Measurements from ENCODE around the gene AKR7A2.

Gene AKR7A2

DNA sequence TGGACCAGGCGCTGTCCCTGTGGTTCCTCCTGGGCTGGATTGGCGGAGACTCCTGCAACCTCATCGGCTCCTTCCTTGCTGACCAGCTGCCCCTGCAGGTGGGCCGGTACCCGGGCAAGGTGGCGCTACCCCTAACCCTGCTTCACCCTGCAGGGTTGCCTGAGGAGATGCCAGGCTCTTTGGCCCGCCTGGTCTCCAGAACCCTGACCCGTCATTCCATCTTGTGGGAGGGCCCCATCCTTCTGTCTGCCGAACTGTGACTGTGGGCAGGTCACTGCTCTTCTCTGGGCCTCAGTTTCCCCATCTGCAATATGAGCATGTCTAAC is 12.7 kb upstream of the AKR7A2 start:
- H3K36me3 ChIP-seq (ENCODE audit: control insufficient read depth, insufficient read depth, low read length): peaks cover 6% of the 10 kb centered on the region
- no peak for TF ChIP-seq CTCF (IDR thresholded peaks at IDR 0.05; ENCODE audit: insufficient read depth, low read length, poor library complexity, severe bottlenecking)

GRCh38 chr1:19323987-19324664 is 12.2 kb upstream of the AKR7A2 start:
- peaks cover 6% of the 10 kb centered on the region for H3K36me3 ChIP-seq (ENCODE audit: control insufficient read depth, insufficient read depth, low read length)
- DNase-seq (ENCODE audit: extremely low read depth, insufficient read length): no peak

More for the DNA sequence above, 12.7 kb upstream of the AKR7A2 start:
- no peak for DNase-seq (ENCODE audit: extremely low read depth, insufficient read length)
- Histone ChIP-seq H3K4me3 (replicated peaks; ENCODE audit: low read depth, low read length) (no peak overlapping the region), H3K27me3 (replicated peaks; ENCODE audit: control insufficient read depth, insufficient read depth, low read length) (no peaks in the 10 kb centered on the region)

GRCh38 chr1:19322481-19322880 is 10.5 kb upstream of the AKR7A2 start:
- no peak for DNase-seq (ENCODE audit: extremely low read depth, insufficient read length)
- TF ChIP-seq CTCF (IDR thresholded peaks at IDR 0.05; ENCODE audit: insufficient read depth, low read length, poor library complexity, severe bottlenecking): no peak
- H3K4me3 ChIP-seq (replicated peaks; ENCODE audit: low read depth, low read length): no peak overlapping the region

More at GRCh38 chr1:19323987-19324664, 12.2 kb upstream of the AKR7A2 start:
- no peak for TF ChIP-seq CTCF (IDR thresholded peaks at IDR 0.05; ENCODE audit: insufficient read depth, low read length, poor library complexity, severe bottlenecking)
- Histone ChIP-seq H3K27me3 (replicated peaks; ENCODE audit: control insufficient read depth, insufficient read depth, low read length) (no peaks in the 10 kb centered on the region), H3K4me3 (replicated peaks; ENCODE audit: low read depth, low read length) (no peak overlapping the region)

GRCh38 chr1:19321071-19321470 is 9.1 kb upstream of the AKR7A2 start:
- Histone ChIP-seq H3K27me3 (replicated peaks; ENCODE audit: control insufficient read depth, insufficient read depth, low read length) (no peaks in the 10 kb centered on the region), H3K36me3 (ENCODE audit: control insufficient read depth, insufficient read depth, low read length) (peaks cover 8% of the 10 kb centered on the region), H3K4me3 (replicated peaks; ENCODE audit: low read depth, low read length) (no peak overlapping the region)
- no peak for DNase-seq (ENCODE audit: extremely low read depth, insufficient read length)
- TF ChIP-seq CTCF (IDR thresholded peaks at IDR 0.05; ENCODE audit: insufficient read depth, low read length, poor library complexity, severe bottlenecking): no peak

More at GRCh38 chr1:19322481-19322880, 10.5 kb upstream of the AKR7A2 start:
- H3K27me3 ChIP-seq (replicated peaks; ENCODE audit: control insufficient read depth, insufficient read depth, low read length): no peaks in the 10 kb centered on the region
- peaks cover 8% of the 10 kb centered on the region for H3K36me3 ChIP-seq (ENCODE audit: control insufficient read depth, insufficient read depth, low read length)

DNA sequence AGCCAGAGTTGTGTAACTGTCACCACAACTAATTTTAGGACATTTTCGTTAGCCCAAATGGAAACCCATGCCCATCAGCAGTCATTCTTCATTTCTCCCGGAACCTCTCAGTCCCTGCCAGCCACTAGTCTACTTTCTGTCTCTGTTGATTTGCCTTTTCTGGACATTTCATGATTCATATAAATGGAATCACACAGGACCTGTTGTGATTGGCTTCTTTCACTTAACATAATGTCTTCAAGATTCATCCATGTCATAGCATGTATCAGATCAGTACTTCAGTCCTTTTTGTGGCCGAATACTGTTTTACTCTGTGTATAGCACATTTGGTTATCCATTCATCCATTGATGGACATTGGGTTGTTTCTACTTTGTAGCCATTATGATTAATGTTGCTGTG is 7.3 kb upstream of the AKR7A2 start:
- peaks cover 6% of the 10 kb centered on the region for H3K36me3 ChIP-seq (ENCODE audit: control insufficient read depth, insufficient read depth, low read length)
- no peaks in the 10 kb centered on the region for H3K27me3 ChIP-seq (replicated peaks; ENCODE audit: control insufficient read depth, insufficient read depth, low read length)
- no peak for DNase-seq (ENCODE audit: extremely low read depth, insufficient read length)
- no peak for TF ChIP-seq CTCF (IDR thresholded peaks at IDR 0.05; ENCODE audit: insufficient read depth, low read length, poor library complexity, severe bottlenecking)
- no peak overlapping the region for H3K4me3 ChIP-seq (replicated peaks; ENCODE audit: low read depth, low read length)
